Testis (tissue), 2 donors: ENCODE data around the gene GPC3.

Experiments
- POLR2A ChIP-seq: fragments of 450-650 bp; IDR thresholded peaks from one replicate; pipeline ENCODE4 v1.6.1; 2017; ENCODE audit warnings: antibody characterized with exemption, mild to moderate bottlenecking, moderate library complexity
- TF ChIP-seq, protein P1 (sequence below), 3 experiments: fragments of 450-650 bp in 2 of 3; fragments of 200-600 bp in 1 of 3; sonication (generic) in 1 of 3; IDR thresholded peaks; one replicate each; pipeline ENCODE4 v1.5.1; 2016 to 2019; ENCODE audit warnings: antibody characterized with exemption in 3 of 3, mild to moderate bottlenecking in 2 of 3, moderate library complexity in 1 of 3

DNA sequence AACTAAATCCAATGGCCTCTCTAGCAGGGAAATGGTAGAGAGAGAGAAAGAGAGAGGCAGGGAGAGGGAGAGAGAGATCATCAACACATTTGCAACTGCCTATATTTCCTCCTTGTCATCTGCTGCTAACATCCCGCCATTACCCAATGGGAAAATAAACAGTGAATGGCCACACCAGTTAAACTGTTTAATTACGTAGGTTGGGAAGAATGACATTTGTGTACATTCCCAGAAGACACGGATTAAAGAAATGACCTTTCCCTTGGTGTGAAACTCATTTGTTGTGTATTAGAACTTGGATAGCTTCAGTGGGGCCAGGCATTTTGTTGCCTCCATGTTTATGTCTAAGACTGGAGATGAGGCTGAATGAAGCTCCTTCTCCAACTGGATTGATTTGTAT lies 474.4 kb downstream of the GPC3 start:
- TF ChIP-seq, protein P1, sequence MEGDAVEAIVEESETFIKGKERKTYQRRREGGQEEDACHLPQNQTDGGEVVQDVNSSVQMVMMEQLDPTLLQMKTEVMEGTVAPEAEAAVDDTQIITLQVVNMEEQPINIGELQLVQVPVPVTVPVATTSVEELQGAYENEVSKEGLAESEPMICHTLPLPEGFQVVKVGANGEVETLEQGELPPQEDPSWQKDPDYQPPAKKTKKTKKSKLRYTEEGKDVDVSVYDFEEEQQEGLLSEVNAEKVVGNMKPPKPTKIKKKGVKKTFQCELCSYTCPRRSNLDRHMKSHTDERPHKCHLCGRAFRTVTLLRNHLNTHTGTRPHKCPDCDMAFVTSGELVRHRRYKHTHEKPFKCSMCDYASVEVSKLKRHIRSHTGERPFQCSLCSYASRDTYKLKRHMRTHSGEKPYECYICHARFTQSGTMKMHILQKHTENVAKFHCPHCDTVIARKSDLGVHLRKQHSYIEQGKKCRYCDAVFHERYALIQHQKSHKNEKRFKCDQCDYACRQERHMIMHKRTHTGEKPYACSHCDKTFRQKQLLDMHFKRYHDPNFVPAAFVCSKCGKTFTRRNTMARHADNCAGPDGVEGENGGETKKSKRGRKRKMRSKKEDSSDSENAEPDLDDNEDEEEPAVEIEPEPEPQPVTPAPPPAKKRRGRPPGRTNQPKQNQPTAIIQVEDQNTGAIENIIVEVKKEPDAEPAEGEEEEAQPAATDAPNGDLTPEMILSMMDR (IDR thresholded peaks at IDR 0.05): no peak
- no peak for TF ChIP-seq POLR2A
